H1 (cell line): ENCODE results near the gene NCAPD2.

ENCODE experiments used
- ATF3 ChIP-seq: IDR thresholded peaks from 2 replicates; pipeline ENCODE4 v1.6.1; 2011; ENCODE audit warnings: low read depth, mild to moderate bottlenecking, low read length; ENCODE audit not compliant: insufficient read depth
- EZH2 ChIP-seq: fragments of 200-600 bp; sonication (generic); IDR thresholded peaks from 2 replicates; pipeline ENCODE4 v1.7.1; 2012; ENCODE audit warnings: low read depth, mild to moderate bottlenecking, moderate library complexity, low read length, inconsistent platforms; ENCODE audit not compliant: severe bottlenecking
- FOSL1 ChIP-seq: IDR thresholded peaks from 2 replicates; pipeline ENCODE4 v1.6.1; 2011; ENCODE audit warnings: mild to moderate bottlenecking, low read depth, low read length, moderate library complexity; ENCODE audit not compliant: insufficient read depth
- RXRA ChIP-seq: IDR thresholded peaks from 2 replicates; pipeline ENCODE4 v1.6.1; 2011; ENCODE audit warnings: low read depth, mild to moderate bottlenecking, low read length, moderate library complexity; ENCODE audit not compliant: insufficient read depth

GRCh38 chr12:6469609-6470374 is 24.1 kb upstream of the NCAPD2 start:
- no peak for TF ChIP-seq ATF3
- no peak for TF ChIP-seq EZH2
- TF ChIP-seq RXRA: no peak
- TF ChIP-seq FOSL1: no peak
